CD4-positive, alpha-beta T cell treated with Interleukin-2 at 100 ng/mL for 4 hours (primary cell): Measurements from ENCODE around the gene SLC27A3.
A peak's percentile ranks its signal among the peaks of the same experiment; 100 is the strongest.

Experiments used
- DNase-seq: peaks from one replicate; pipeline ENCODE4 v3.0.0-alpha.2; 2020; ENCODE audit warnings: low spot score

Gene SLC27A3, protein sequence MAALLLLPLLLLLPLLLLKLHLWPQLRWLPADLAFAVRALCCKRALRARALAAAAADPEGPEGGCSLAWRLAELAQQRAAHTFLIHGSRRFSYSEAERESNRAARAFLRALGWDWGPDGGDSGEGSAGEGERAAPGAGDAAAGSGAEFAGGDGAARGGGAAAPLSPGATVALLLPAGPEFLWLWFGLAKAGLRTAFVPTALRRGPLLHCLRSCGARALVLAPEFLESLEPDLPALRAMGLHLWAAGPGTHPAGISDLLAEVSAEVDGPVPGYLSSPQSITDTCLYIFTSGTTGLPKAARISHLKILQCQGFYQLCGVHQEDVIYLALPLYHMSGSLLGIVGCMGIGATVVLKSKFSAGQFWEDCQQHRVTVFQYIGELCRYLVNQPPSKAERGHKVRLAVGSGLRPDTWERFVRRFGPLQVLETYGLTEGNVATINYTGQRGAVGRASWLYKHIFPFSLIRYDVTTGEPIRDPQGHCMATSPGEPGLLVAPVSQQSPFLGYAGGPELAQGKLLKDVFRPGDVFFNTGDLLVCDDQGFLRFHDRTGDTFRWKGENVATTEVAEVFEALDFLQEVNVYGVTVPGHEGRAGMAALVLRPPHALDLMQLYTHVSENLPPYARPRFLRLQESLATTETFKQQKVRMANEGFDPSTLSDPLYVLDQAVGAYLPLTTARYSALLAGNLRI

DNA sequence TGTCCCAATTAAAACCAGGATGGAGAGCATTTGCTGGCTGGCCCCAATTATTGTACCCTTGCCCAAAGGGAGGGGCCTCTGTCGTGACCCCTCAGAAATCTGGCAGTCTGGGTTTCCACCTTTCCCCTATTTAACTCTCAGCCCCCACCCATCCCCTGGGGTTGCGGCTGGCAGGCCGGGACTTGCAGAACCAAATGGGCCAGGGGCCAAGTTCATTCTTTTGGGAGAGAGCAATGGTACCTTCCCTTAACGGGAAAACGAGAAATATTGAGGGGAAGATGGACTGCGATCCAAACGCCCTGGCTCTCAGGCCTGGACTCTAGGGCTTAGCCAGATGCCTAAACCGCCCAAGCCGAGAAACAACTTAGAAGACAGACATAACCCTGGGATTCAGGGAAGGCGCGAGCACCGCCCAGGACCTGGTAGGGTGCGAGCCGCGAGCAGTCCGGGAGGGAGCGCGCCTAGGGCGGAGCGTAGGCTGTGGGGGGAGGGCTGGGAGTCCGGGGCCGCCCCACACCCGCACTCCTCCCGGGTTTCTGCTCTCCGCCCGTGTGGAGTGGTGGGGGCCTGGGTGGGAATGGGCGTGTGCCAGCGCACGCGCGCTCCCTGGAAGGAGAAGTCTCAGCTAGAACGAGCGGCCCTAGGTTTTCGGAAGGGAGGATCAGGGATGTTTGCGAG, at the start of gene SLC27A3:
Gene SLC27A3 (plus strand): TSS at position 628 of the 678 bp plus-strand sequence. CDS start 91 bp downstream, outside the sequence.
- DNase-seq, result no peak

DNA sequence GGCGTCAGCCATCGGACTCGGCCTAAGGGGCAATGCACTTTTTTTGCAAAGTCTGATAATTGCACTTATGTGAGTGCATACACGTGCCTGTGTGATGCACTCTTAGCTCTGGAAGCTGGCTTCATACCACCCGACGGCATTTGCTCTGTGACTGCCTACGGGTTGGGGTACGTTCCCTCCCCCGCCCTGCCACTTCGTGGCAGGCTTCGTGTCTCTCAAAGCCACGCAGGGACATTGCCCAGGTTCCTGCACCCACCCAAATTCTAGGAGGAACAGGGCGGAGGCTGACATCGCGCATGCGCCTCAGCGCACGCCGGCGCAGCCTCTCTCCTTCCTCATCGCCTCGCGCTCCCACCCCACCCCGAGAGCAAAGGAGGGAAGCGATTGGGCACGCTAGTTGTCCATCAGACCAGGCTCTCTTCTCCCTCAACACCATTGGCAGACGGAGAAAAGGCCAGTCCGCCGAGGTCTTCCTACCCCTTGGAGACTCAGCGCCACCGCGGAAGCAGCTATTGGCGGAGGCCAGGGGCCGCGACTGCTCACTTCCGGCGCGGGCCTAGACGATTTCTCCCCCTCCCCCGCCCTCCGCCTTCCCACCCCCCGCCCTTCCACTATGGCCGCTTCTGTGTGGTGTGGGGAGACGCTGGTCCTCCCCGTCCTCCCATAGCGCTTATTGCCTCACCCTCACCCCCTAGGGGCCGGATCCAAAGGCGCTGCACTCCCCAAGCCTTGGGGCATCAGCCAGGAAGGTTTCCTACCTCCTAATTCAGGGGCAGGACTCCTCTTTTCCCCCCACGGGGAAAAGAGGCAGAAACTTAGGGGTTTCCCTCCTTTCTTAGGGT, 47.5 kb upstream of the SLC27A3 start, which contains the start of gene INTS3:
Gene INTS3 (plus strand): TSS at position 588 of the 842 bp plus-strand sequence. CDS start 585 bp downstream, outside the sequence.
- DNase-seq, result peak; percentile 100

DNA sequence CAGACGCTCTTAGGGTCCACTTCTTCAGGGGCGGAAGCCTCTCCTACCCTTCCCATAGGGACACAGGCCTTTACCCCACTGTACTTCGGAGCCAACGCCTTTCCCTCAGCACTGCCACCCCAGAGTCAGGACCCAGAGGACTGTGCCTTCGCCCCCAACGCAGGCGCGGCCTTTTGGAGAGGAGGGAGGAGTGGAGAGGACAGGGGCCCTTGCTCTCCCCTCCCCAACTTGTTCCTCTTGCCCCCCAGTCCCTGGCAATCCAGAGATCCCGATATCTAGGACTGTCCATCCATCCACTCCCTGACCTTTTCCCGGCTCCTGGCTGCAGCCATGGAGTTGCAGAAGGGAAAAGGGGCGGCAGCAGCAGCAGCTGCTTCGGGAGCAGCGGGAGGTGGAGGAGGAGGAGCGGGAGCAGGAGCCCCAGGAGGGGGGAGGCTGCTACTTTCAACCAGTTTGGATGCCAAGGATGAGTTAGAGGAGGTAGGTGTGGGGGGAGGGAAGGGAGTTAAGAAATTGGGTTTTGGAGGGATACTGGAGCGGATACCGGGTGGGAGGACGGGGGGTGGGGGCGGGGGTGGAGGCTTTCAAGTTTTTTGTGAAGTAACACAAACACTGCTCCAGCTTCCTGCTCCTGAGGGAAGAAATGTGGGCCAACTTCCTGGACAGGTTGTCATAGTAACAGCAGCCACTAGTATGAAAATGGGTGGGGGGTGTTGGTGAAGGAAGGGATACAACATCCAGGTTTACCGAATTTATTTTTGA, 46.7 kb upstream of the SLC27A3 start:
- peak; percentile 22 for DNase-seq

DNA sequence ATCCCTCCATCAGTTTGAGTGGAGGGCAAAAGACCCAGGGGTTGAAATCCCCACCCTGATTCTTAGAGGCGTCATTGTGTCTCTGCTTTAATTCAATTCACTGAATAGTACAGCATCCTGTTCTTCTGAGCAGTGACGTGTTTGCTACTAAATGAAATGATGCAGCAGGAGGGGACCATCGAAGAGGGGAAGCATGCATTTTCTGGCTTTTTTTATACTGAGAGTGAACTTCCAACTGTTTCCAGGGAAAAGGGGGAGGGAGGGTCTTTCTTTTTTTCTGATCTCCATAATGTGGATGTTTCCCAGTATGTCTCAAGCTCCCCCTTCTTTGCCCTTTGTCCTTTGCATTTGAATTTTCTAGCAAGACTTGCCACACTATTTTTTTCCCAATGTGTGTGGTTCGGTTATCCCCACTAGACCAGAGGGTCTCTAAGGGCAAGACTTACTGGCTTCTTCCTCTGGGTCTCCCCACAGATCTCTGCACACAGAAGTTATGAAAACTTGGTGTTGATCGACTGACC, 44.7 kb upstream of the SLC27A3 start:
- DNase-seq, result no peak

DNA sequence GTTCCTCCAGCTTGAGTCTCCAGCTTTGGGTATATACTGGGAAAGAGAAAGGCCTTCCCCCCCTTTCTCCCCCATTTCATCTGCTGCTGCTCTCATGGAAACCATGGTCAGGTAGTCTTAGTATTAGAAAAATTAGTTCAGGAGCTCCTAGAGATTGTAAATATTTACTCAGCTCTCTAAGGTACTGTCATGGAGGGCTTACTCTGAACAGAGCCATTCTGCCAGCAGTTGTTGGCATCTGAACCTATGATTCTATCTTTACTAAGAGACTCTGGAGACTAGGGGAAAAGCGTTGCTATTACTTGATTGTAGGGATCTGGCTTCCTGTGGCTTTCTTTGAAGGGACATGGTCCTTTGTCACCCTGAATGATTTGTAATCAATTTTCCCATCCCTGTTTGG, 41.2 kb upstream of the SLC27A3 start:
- no peak for DNase-seq

DNA sequence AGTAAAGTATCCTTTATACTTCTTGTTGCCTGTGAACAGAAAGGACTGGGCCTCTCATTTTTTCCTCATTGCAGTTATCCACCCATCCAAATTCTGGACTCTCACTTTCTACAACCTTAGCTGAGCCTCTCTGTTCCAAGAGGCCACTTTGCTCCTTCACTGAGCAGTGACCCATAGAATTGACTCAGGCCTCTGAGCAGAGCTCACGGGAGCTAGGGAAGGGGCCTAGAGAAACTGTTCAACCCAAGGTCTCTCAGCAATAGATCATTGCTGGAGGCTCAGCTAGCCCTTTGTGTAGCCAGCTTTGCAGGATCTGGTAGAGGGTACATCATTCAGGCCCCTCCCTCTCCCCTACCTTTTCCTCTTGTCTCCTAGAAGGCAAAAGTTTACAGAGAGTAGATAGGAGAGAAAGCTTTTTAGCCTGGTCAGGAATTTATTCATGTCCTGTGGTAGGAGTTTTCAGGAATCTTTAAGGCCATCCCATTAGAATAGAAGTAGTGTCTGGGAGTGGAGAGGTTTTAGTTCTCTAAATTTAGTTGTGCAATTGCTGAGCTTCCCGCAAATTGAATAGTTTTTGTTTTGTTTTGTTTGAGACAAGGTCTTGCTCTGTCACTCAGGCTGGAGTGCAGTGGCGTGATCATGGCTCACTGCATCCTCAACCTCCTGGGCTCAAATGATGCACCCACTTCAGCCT, 40.7 kb upstream of the SLC27A3 start:
- DNase-seq, result no peak

DNA sequence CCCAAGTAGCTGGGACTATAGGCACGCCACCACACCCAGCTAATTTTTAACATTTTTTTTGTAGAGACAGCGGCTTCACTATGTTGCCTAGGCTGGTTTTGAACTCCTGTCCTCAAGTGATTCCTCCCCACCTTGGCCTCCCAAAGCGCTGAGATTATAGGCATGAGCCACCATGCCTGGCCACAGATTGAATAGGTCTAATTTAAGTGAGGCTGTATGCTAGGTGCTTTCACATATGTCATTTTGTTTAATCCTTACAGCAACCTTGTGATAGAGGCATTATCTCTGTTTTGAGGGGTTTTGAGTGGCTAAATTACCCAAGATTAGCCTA, 40.2 kb upstream of the SLC27A3 start:
- DNase-seq, result no peak

DNA sequence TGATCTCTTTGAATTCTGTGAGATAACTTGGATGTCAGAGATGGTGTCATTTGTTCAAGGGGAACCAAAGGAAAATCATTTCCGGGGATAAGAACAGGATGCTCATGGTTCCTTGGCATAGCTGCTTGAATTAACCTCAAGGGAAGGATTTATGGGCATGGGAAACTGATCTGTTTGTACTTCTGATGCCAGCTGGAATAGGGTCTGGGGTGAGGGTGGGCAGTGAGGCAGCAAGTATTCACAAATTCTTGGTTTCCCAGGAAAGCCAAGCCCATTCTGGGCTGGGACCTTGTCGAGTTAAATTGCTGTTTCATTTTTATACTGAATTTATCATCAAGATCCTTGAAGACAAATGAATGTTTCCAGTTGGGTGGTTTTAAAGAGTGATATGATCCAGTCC, 33.2 kb upstream of the SLC27A3 start:
- no peak for DNase-seq

DNA sequence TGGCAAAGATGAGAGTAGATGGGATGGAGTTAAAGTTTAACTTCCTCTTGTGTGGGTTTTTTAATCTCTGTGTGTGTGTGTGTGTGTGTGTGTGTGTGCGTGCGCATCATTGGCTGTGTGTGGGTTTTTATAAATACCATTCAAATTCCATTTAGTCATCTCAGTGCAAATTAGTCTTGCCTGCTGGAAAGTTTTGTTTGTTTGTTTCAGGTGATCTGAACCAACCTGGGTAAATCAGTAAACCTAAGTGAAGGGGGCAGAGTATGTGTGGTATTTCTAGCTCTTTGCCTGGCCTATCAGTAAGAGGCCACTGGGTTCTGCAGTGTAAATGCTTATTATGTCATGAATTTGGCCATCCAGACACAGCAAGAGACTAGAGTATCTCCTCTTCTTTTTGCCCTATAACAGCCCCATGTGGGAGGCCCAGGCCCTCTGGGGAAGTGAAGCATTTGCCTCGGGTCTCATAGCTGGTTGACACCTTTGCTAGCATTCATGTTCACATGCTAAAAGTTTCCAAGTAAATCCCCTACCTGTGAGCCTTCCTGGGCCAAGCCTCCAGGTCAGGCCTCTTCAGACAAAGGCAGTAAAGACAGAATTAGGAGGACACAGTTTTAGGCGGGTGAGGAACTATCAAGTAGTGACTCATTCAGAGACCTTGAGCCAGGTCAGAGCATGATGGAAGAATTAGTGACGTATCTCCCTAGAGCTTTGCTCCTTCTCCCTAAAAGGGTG, 32.6 kb upstream of the SLC27A3 start:
- no peak for DNase-seq

DNA sequence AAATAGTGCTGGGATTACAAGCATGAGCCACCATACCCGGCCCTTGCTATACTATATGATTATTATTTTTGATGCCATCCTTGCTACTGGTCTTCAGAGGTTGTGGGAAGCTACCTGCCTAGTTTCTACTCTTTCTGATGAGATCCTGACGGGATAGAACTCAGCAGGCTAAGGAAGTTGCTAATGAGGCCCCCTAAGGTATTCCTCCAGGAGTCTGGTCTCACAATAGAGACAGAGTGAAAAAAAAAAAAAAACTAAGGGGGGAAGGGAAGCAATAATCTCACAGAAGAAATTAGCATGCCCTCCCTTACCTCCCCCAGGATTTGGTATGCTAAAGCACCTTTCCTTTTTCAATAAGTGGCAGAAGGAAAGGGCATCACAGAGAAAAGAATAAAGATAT, 29.8 kb upstream of the SLC27A3 start:
- DNase-seq, result no peak

DNA sequence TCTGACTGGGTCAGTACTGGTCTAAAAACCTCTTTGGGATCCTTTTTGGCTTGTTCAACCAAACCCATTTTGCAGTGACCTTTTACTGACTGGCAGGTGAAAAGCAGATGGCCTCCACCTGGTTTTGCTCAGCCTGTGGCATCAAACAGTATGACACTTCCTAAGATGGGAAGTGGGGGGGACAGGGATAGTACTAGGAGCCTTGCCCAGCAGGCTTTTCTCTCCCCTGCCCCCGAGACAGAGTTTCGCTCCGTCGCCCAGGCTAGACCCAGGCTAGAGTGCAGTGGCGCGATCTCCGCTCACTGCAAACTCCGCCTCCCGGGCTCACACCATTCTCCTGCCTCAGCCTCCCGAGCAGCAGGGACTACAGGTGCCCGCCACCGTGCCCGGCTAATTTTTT, 29.0 kb upstream of the SLC27A3 start:
- DNase-seq, result no peak

DNA sequence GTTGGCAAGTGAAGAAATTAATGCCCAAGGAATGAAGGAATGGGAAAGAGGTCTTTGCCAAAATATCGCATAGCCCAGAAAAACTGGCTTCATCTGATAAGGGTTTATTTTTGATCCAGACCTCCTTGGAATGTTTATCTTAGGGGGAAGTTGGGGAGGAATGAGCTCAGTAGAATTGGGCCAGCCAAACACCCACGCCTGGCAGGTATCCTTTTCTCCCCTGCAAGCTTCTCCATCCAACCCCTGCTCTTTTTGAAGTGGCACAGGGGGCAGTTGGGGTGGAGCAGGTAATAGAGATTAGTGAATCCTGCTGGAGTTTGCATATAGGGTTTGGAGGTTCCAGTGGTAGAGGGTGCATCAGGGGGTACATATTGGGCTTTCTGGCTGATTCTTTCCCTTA, 26.3 kb upstream of the SLC27A3 start:
- DNase-seq, result no peak

DNA sequence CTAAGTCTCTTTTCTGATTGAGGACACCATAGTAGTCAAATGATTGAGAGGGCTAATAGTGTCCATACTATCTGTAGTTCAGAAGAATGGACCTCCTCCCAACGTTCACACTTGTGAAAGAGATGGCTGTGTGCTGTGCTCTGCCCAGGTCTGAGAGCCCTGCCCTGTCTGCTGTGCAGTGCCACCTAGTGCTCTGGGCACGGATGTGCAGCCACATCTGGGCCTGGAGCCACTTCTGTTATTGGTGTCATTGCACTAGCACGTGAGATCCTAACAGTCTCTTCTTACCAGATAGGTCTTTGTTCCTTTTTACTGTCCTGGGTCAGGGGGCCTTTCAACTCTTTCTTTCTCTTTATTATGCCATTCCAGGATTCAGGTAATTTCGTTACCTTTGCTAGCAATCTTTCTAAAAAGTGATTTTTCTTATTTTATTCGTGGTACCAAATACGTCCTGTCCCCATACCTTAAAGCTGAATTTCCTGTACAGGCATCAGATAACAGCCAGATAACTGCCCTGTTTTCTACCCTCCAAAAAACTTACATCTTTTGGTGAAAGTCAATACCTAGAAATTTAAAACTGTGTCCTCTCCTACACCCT, 25.7 kb upstream of the SLC27A3 start:
- DNase-seq, result peak; percentile 85

DNA sequence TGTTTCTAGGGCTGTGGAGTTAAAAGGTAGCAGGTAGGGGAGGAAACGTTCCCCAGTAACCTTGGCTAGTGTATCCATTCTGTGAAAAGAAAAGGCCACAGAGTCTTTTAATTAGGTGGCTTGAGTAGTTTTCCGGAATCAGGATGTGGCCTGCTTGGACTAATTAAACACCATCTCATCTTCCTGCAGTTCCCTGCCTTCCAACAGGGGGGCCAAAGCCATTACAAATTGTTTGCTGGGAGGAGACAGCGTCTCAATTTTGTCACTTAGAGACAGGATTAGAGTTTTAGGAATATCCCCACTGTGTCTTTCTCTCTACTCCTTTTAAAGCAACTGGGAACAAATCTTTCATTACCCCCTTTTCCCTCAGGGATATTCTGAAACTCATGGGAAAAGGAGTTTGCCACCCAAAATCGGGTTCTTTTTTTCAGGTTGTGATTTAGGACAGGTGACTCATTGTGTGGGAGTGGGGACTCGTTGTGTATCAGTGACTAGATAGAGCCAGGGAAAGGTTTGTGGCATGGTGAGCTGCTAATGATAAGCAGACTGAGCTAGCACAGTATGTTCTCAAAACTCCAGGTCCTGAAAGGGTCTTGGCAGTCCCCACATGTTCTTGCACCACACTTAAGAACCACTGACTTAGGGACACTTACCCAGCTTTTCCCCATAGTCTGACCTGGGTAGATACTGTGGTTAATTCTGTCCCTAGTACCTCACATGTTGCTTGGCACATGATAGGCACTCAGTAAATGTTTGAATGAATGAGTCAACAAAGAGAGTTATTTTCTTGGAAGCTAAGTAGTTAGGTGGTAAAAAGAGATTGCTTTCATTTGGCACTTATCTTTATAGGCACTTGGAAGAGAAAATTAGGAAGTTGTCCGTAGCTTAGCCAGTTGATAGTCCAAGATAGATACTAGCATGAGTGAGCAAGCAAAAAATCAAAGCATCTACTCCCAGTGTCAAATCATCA, 24.9 kb upstream of the SLC27A3 start:
- no peak for DNase-seq

DNA sequence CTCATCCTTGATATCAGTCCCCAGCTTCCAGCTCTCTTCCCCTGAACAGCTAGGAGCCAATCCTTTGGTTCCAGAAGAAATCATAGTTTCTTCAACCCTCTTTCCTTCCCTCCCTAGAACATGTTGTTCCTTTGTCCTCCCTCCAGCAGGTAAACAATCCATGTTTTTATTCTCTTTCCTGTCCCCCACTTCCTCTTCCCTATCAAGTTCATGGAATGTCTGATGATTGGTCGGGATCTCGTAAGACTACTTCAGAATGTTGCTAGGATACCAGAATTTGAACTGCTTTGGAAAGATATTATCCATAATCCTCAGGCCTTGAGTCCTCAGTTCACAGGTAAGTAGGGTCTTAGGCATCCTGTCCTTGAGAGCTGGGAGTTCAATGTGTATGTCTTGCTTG, 23.1 kb upstream of the SLC27A3 start:
- DNase-seq, result no peak

DNA sequence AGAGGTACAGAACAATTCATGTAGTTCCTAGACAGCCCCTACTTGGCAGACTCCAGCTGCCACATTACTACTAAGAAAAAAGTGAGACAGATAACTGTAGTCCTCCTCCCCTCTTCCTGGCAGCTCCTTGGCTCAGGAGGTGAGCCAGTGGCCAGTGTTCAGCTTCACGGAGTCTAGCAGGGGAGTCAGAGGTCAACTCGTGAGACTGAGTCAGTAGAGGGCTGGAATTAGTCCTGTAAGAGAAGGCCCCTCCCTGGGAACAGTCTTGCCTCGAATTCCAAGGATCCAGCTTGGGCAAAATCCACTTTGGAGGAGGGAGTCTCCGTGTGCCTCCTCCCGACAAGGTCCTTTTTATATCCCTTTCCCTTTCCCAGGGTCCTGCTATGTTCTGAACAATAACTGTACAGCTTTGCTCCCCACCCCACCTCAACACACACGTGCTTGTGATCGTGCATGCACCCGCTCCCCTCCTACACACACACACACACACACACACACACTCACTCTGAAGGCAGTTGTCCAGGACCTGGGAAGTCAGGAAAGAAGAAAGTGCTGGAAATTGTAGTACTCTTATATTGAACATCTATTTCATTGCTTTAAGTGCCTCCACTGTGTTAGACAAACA, 22.5 kb upstream of the SLC27A3 start:
- DNase-seq, result no peak

DNA sequence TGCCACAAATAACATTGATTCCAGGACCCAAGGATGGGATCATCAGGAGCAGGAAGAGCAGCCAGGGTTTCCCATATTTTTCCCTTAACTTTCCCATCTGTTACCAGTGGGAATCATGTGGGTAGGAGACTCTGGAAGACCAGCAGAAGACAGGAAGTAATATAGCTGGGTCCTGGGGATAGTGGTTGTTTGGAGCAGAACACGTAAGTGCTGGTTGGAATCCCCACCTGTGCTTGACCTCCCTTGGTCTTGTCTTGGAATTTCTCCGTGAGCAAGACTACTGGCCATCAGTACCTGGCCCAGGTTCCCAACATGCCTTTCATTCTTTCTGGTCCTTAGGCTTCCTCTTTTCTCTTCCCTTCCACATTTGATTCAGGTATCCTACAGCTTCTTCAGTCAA, 20.9 kb upstream of the SLC27A3 start:
- no peak for DNase-seq

DNA sequence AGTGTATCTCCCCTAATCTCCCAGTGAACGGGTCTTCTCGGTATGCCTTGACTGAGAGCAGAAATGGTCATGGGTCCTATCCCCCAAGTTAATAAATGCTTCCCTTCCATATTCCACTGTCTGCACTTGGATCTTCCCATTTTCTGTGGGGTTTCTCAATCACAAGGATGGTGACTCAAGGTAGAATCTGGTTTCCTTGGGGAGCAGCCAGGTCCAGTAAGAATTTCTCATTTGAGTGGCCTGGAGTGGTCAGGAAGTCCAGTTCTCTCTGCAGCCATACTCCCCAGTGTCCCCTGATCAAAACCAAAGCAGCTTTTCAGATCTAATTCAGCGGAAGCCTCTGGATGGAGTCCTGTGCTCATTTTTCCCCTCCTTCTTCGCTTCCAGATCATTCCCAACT, 14.8 kb upstream of the SLC27A3 start:
- DNase-seq, result no peak
